Measurements from ENCODE around the gene DLX3. TPM values are rescaled to one million over a fixed set of nuclear protein-coding genes. Genes with fewer than 3 reads are reported as not detected.

Gene DLX3
- total RNA-seq, 3 donors from 2014 or later = 0.22 TPM; not detected in 2

- intact Hi-C loops (cut with DNase I, micrococcal nuclease) = no loop called here
- H3K4me1 ChIP-seq (ENCODE audit: low read depth) = peaks cover 2% of the 10 kb centered on the region
- H3K9me3 ChIP-seq = no peaks in the 10 kb centered on the region
- peak in 1 of 3 donors; percentile 7 for DNase-seq
- no peak for ATAC-seq
- TF ChIP-seq, protein P1, sequence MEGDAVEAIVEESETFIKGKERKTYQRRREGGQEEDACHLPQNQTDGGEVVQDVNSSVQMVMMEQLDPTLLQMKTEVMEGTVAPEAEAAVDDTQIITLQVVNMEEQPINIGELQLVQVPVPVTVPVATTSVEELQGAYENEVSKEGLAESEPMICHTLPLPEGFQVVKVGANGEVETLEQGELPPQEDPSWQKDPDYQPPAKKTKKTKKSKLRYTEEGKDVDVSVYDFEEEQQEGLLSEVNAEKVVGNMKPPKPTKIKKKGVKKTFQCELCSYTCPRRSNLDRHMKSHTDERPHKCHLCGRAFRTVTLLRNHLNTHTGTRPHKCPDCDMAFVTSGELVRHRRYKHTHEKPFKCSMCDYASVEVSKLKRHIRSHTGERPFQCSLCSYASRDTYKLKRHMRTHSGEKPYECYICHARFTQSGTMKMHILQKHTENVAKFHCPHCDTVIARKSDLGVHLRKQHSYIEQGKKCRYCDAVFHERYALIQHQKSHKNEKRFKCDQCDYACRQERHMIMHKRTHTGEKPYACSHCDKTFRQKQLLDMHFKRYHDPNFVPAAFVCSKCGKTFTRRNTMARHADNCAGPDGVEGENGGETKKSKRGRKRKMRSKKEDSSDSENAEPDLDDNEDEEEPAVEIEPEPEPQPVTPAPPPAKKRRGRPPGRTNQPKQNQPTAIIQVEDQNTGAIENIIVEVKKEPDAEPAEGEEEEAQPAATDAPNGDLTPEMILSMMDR (IDR thresholded peaks at IDR 0.05) = no peak
- no peaks in the 10 kb centered on the region for H3K36me3 ChIP-seq (ENCODE audit: low read depth)
- H3K4me3 ChIP-seq = no peak overlapping the region
Observed at GRCh38 chr17:50033316-50033715, 38.3 kb upstream of the DLX3 start.

GRCh38 chr17:50029185-50029584 is 34.2 kb upstream of the DLX3 start:
- no peaks in the 10 kb centered on the region for H3K36me3 ChIP-seq (ENCODE audit: low read depth)
- no peak overlapping the region for H3K4me3 ChIP-seq
- DNase-seq (peak in 1 of 3 donors; percentile 32), ATAC-seq (no peak)
- TF ChIP-seq, protein P1 (IDR thresholded peaks at IDR 0.05) = no peak
- no peaks in the 10 kb centered on the region for H3K4me1 ChIP-seq (ENCODE audit: low read depth)
- no peaks in the 10 kb centered on the region for H3K9me3 ChIP-seq
- intact Hi-C loops (cut with DNase I, micrococcal nuclease) = loop anchor here in 1 of 2 donors (5.0 kb wide), 1 partner anchor 63 kb away; no protein-coding TSS in a partner anchor

DNA sequence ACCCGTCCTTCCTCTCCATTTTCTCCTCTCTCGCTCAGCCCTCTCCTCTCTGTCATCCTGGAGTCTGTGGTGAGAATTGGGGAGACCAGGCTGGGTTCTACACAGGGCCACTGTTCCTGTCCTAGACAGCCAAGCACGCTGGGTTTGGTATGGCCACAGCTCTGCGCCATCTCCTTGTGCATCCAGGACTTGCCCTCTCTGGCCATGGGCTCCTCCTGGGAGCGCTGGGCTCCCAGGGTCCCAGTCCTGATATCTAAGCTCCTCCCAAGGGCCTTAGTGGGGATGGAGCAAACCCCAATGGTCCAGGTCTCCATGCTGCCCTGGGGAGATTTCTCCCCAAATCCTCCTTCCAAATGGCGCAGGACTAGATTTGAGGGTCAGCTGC is 33.7 kb upstream of the DLX3 start:
- ATAC-seq = no peak
- intact Hi-C loops (cut with DNase I, micrococcal nuclease) = loop anchor here in 1 of 2 donors (5.0 kb wide), 1 partner anchor 64 kb away; no protein-coding TSS in a partner anchor
- TF ChIP-seq, protein P1 (IDR thresholded peaks at IDR 0.05) = no peak
- Histone ChIP-seq H3K4me3 (no peak overlapping the region), H3K4me1 (ENCODE audit: low read depth) (no peaks in the 10 kb centered on the region), H3K36me3 (ENCODE audit: low read depth) (no peaks in the 10 kb centered on the region), H3K9me3 (no peaks in the 10 kb centered on the region)
- DNase-seq = peak in 1 of 3 donors; percentile 23

DNA sequence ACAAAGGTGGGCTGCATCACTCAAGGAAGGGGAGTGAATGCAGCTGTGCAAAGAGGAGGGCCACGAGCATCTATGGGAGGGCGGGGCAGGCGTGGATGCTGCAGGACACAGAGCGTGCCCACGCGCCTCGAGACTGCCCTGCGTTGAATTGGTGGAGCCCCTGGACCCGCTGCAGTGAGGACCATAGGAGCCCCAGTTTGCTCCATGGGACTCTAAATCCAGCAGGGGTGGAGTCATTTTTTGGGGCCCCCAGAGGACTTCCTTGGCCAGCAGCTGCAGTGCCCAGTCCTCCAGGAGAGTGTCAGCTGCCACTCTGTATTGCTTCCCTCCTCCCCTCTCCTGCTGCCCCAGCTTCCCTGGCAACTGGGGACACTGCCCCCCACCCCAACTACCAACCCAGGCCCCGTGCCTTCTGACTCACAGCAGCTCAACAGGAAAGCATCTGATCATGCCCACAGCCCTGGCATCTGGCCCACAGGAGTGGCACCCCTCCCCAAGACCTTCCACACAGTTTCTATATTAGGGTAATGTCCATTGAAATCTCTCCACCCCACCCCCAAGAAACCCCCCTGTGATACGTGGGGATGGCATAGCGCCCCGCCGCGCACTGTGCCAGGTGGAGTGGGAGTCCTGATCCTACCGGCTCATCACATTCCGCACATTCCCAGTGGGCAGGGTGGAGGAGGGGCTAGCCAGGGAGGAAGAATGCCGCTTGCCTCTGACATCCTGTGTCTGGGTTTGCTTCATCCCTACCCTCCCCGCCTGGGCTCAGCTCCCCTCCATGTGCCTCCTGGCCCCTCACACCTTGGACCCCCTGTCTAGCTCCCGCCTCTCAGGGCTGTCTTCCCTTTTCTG is 33.1 kb upstream of the DLX3 start:
- ATAC-seq (no peak), DNase-seq (peak in 1 of 3 donors; percentile 56)
- H3K4me1 ChIP-seq (ENCODE audit: low read depth) = no peaks in the 10 kb centered on the region
- intact Hi-C loops (cut with DNase I, micrococcal nuclease) = loop anchor here (2.0 to 5.0 kb wide), 2 partner anchors 59 to 64 kb away; no protein-coding TSS in a partner anchor
- H3K9me3 ChIP-seq = no peaks in the 10 kb centered on the region
- no peaks in the 10 kb centered on the region for H3K36me3 ChIP-seq (ENCODE audit: low read depth)
- no peak overlapping the region for H3K4me3 ChIP-seq
- TF ChIP-seq, protein P1 (IDR thresholded peaks at IDR 0.05) = no peak

- H3K36me3 ChIP-seq (ENCODE audit: low read depth) = no peaks in the 10 kb centered on the region
- ATAC-seq (peak; percentile 70), DNase-seq (peak; percentile 54 to 72 (median 62))
- no peaks in the 10 kb centered on the region for H3K9me3 ChIP-seq
- H3K4me1 ChIP-seq (ENCODE audit: low read depth) = no peaks in the 10 kb centered on the region
- H3K4me3 ChIP-seq = no peak overlapping the region
- TF ChIP-seq, protein P1 (IDR thresholded peaks at IDR 0.05) = no peak
- intact Hi-C loops (cut with DNase I, micrococcal nuclease) = loop anchor here (2.0 to 5.0 kb wide), 2 partner anchors 59 to 65 kb away; no protein-coding TSS in a partner anchor
Observed at GRCh38 chr17:50027172-50027880, 32.3 kb upstream of the DLX3 start.

Data from mucosa of descending colon (tissue), 3 donors.